NOMO-1 treated with DMSO at 0.1 percent for 48 hours (cell line): ENCODE results near the gene FSHB.
"Not testable (repeated sequence)": the region's sequence is repeated elsewhere in the genome, so short reads cannot be mapped to it uniquely, and the experiment has no call there.

Source experiments
- DNase-seq: peaks from one replicate; lab custom pipeline; 2025; ENCODE audit not compliant: unreplicated experiment; lab: John Stamatoyannopoulos, UW

Gene FSHB

GRCh38 chr11:30230714-30231113 is at the start of gene FSHB:
Gene FSHB (plus strand): TSS chr11:30231014. CDS start chr11:30231903, 889 bp downstream.
- DNase-seq = no peak

GRCh38 chr11:30186748-30187147 is 44.1 kb upstream of the FSHB start:
- no peak for DNase-seq

GRCh38 chr11:30192620-30193019 is 38.2 kb upstream of the FSHB start:
- DNase-seq = no peak

GRCh38 chr11:30196400-30197206 is 34.2 kb upstream of the FSHB start:
- DNase-seq = no peak

GRCh38 chr11:30197869-30198268 is 32.9 kb upstream of the FSHB start:
- no peak for DNase-seq

- DNase-seq = not testable (repeated sequence)
Observed at GRCh38 chr11:30202989-30203388, 27.8 kb upstream of the FSHB start.

GRCh38 chr11:30203850-30204249 is 27.0 kb upstream of the FSHB start:
- no peak for DNase-seq

GRCh38 chr11:30206249-30206996 is 24.4 kb upstream of the FSHB start:
- peak; percentile 14 for DNase-seq

- DNase-seq = no peak
Observed at GRCh38 chr11:30210357-30210756, 20.5 kb upstream of the FSHB start.

GRCh38 chr11:30216534-30216933 is 14.3 kb upstream of the FSHB start:
- DNase-seq = no peak

GRCh38 chr11:30218278-30218677 is 12.5 kb upstream of the FSHB start:
- no peak for DNase-seq

GRCh38 chr11:30225642-30226041 is 5.2 kb upstream of the FSHB start:
- no peak for DNase-seq

GRCh38 chr11:30228323-30228884 is 2.4 kb upstream of the FSHB start:
- no peak for DNase-seq

- no peak for DNase-seq
Observed at GRCh38 chr11:30239025-30239424, 8.2 kb downstream of the FSHB start.

GRCh38 chr11:30244265-30244664 is 13.5 kb downstream of the FSHB start:
- no peak for DNase-seq

GRCh38 chr11:30245621-30246020 is 14.8 kb downstream of the FSHB start:
- no peak for DNase-seq

- DNase-seq = no peak
Observed at GRCh38 chr11:30254307-30255298, 23.8 kb downstream of the FSHB start.

GRCh38 chr11:30255637-30256036 is 24.8 kb downstream of the FSHB start:
- DNase-seq = no peak

- no peak for DNase-seq
Observed at GRCh38 chr11:30257058-30257457, 26.2 kb downstream of the FSHB start.

- DNase-seq = no peak
Observed at GRCh38 chr11:30258679-30259078, 27.9 kb downstream of the FSHB start.

- DNase-seq = no peak
Observed at GRCh38 chr11:30260813-30261212, 30.0 kb downstream of the FSHB start.
